H1 (cell line): ENCODE data around the gene SENP7. TPM values are rescaled to one million over a fixed set of nuclear protein-coding genes. Genes with fewer than 3 reads are reported as not detected.
A peak's percentile ranks its signal among the peaks of the same experiment; 100 is the strongest.

Source experiments
- CTCF ChIA-PET: fragments of 300-600 bp; sonication (Branson Sonifier 250); formaldehyde crosslinking; loops from one replicate; lab custom pipeline; 2021; ENCODE audit not compliant: partially characterized antibody; lab: Charles Lee
- POLR2A ChIA-PET: fragments of 300-600 bp; sonication (Branson Sonifier 250); formaldehyde crosslinking; loops from one replicate; lab custom pipeline; 2021; ENCODE audit warnings: inconsistent platforms; ENCODE audit not compliant: partially characterized antibody; lab: Charles Lee
- DNase-seq, 2 experiments: peaks; one replicate each; pipeline versions ENCODE4 v3.0.0 to v3.0.0-alpha.2; 2010 to 2022; ENCODE audit warnings: low spot score in 2 of 2, low read depth in 1 of 2, mixed read lengths in 1 of 2
- FAIRE-seq: peaks from 2 replicates; lab custom pipeline; 2011; peaks lifted over from hg19 to GRCh38; lab: Jason Lieb, UNC
- H2AFZ ChIP-seq: 2 replicates; pipeline ENCODE4 v1.8.1; 2012; ENCODE audit warnings: low read length, inconsistent platforms
- H2AK5ac ChIP-seq: 2 replicates; pipeline ENCODE4 v1.6.1; 2013; ENCODE audit warnings: low read depth, low read length
- H2BK120ac ChIP-seq: replicated peaks from 2 replicates; pipeline ENCODE3; 2013; ENCODE audit warnings: low read depth, low read length, inconsistent platforms
- H2BK12ac ChIP-seq: 2 replicates; pipeline ENCODE4 v1.6.1; 2013; ENCODE audit warnings: low read depth, low read length
- H2BK15ac ChIP-seq: 2 replicates; pipeline ENCODE4 v1.6.1; 2013; ENCODE audit warnings: low read length
- H2BK20ac ChIP-seq: 2 replicates; pipeline ENCODE4 v1.6.1; 2013; ENCODE audit warnings: low read length
- H2BK5ac ChIP-seq: 2 replicates; pipeline ENCODE4 v1.6.1; 2013; ENCODE audit warnings: low read depth, low read length
- H3K14ac ChIP-seq: 2 replicates; pipeline ENCODE4 v1.6.1; 2013; ENCODE audit warnings: inconsistent platforms; ENCODE audit not compliant: insufficient read length
- H3K18ac ChIP-seq: 2 replicates; pipeline ENCODE4 v1.6.1; 2013; ENCODE audit warnings: low read length; ENCODE audit errors: extremely low read depth
- H3K23ac ChIP-seq: 2 replicates; pipeline ENCODE4 v1.6.1; 2013; ENCODE audit warnings: inconsistent platforms; ENCODE audit not compliant: insufficient read length
- H3K23me2 ChIP-seq: 2 replicates; pipeline ENCODE4 v1.6.1; 2013; ENCODE audit warnings: low read depth, low read length
- H3K27ac ChIP-seq: 2 replicates; pipeline ENCODE4 v1.6.1; 2011; ENCODE audit warnings: low read depth, low read length, inconsistent platforms
- H3K27me3 ChIP-seq, 4 experiments: replicated peaks in 1 of 4; 1 replicate in 1 of 4; 2 replicates in 3 of 4; pipeline versions ENCODE4 v1.6.1 to v1.8.1; 2011 to 2013; ENCODE audit warnings: low read length in 3 of 4, mild to moderate bottlenecking in 3 of 4, inconsistent platforms in 2 of 4, mixed read lengths in 2 of 4, moderate library complexity in 1 of 4; ENCODE audit not compliant: control insufficient read depth in 3 of 4, insufficient read depth in 3 of 4; ENCODE audit errors: extremely low read depth in 1 of 4
- H3K36me3 ChIP-seq, 4 experiments: 2 replicates each; pipeline versions ENCODE4 v1.6.1 to v1.8.1; 2011 to 2013; ENCODE audit warnings: mild to moderate bottlenecking in 4 of 4, low read length in 3 of 4, moderate library complexity in 2 of 4, control low read depth in 1 of 4, inconsistent platforms in 1 of 4; ENCODE audit not compliant: insufficient read depth in 4 of 4, control insufficient read depth in 2 of 4
- H3K4ac ChIP-seq: replicated peaks from 2 replicates; pipeline ENCODE3; 2013; ENCODE audit warnings: low read length, low read depth, mixed read lengths, inconsistent platforms; ENCODE audit not compliant: insufficient read length
- H3K4me1 ChIP-seq, 4 experiments: replicated peaks in 1 of 4; 1 replicate in 1 of 4; 2 replicates in 3 of 4; pipeline versions ENCODE4 v1.6.1 to v1.8.1; 2011 to 2013; ENCODE audit warnings: low read length in 3 of 4, inconsistent platforms in 2 of 4, mixed read lengths in 1 of 4; ENCODE audit not compliant: insufficient read depth in 4 of 4, control insufficient read depth in 3 of 4
- H3K4me2 ChIP-seq, 2 experiments: 2 replicates each; pipeline versions ENCODE4 v1.6.1 to v1.8.1; 2011 to 2013; ENCODE audit warnings: low read depth in 2 of 2, low read length in 2 of 2, control low read depth in 1 of 2, inconsistent platforms in 1 of 2, mild to moderate bottlenecking in 1 of 2; ENCODE audit not compliant: insufficient read depth in 1 of 2
- H3K4me3 ChIP-seq, 4 experiments: fragments of 200-600, 300-600 bp in 1 of 4; sonication (generic), shearing (Covaris generic), sonication (Bioruptor Twin) in 1 of 4; 2 replicates each; pipeline versions ENCODE4 v1.5.1 to v1.8.1; 2011 to 2016; ENCODE audit warnings: low read length in 4 of 4, low read depth in 3 of 4, control low read depth in 2 of 4, inconsistent platforms in 2 of 4, mild to moderate bottlenecking in 2 of 4, mixed read lengths in 1 of 4, moderate library complexity in 1 of 4; ENCODE audit not compliant: insufficient read depth in 2 of 4; ENCODE audit errors: extremely low read depth in 1 of 4
- H3K56ac ChIP-seq: replicated peaks from 2 replicates; pipeline ENCODE3; 2013; ENCODE audit warnings: low read depth, mild to moderate bottlenecking, mixed read lengths, low read length, inconsistent platforms; ENCODE audit not compliant: insufficient read length
- H3K79me1 ChIP-seq: 2 replicates; pipeline ENCODE4 v1.6.1; 2013; ENCODE audit warnings: low read depth, low read length, control low read depth
- H3K79me2 ChIP-seq, 2 experiments: 2 replicates each; pipeline versions ENCODE4 v1.6.1 to v1.8.1; 2012 to 2013; ENCODE audit warnings: low read length in 2 of 2, mild to moderate bottlenecking in 2 of 2, inconsistent platforms in 1 of 2; ENCODE audit not compliant: insufficient read depth in 2 of 2, control insufficient read depth in 1 of 2
- H3K9ac ChIP-seq, 4 experiments: replicated peaks in 1 of 4; 1 replicate in 1 of 4; 2 replicates in 3 of 4; pipeline versions ENCODE4 v1.6.1 to v1.8.1; 2011 to 2013; ENCODE audit warnings: low read depth in 3 of 4, low read length in 3 of 4, control low read depth in 2 of 4, mild to moderate bottlenecking in 2 of 4, moderate library complexity in 2 of 4, inconsistent platforms in 1 of 4; ENCODE audit errors: extremely low read depth in 1 of 4
- H3K9me3 ChIP-seq, 2 experiments: 2 replicates each; pipeline versions ENCODE4 v1.6.1 to v1.8.1; 2012 to 2013; ENCODE audit warnings: mild to moderate bottlenecking in 2 of 2, moderate library complexity in 2 of 2, control low read depth in 1 of 2, inconsistent platforms in 1 of 2, low read depth in 1 of 2, low read length in 1 of 2, mixed read lengths in 1 of 2; ENCODE audit not compliant: insufficient read depth in 2 of 2
- H4K20me1 ChIP-seq, 2 experiments: replicated peaks in 1 of 2; 2 replicates each; pipeline versions ENCODE3 to v1.8.1; 2011 to 2013; ENCODE audit warnings: inconsistent platforms in 2 of 2, low read length in 2 of 2, mild to moderate bottlenecking in 1 of 2; ENCODE audit not compliant: insufficient read depth in 2 of 2, control insufficient read depth in 1 of 2
- H4K5ac ChIP-seq: 2 replicates; pipeline ENCODE4 v1.6.1; 2013; ENCODE audit warnings: low read length, low read depth, mixed read lengths, inconsistent platforms; ENCODE audit not compliant: insufficient read length
- H4K8ac ChIP-seq: 2 replicates; pipeline ENCODE4 v1.8.0; 2013; ENCODE audit warnings: mild to moderate bottlenecking, moderate library complexity, low read length, inconsistent platforms; ENCODE audit not compliant: insufficient read depth; ENCODE audit errors: extremely low read depth
- H4K91ac ChIP-seq: replicated peaks from 2 replicates; pipeline ENCODE3; 2013; ENCODE audit warnings: low read length, mixed read lengths, inconsistent platforms; ENCODE audit not compliant: insufficient read length
- CEBPB ChIP-seq: IDR thresholded peaks from 2 replicates; pipeline ENCODE4 v1.6.1; 2012; ENCODE audit warnings: low read depth, low read length
- HDAC2 ChIP-seq, 2 experiments: fragments of 300-600 bp in 1 of 2; sonication (generic) in 1 of 2; IDR thresholded peaks; 2 replicates each; pipeline ENCODE4 v1.6.1; 2011 to 2012; ENCODE audit warnings: low read depth in 2 of 2, low read length in 2 of 2, mild to moderate bottlenecking in 2 of 2, moderate library complexity in 2 of 2, borderline replicate concordance in 1 of 2, inconsistent platforms in 1 of 2
- KDM5A ChIP-seq: fragments of 200-600 bp; IDR thresholded peaks from 2 replicates; pipeline ENCODE4 v1.7.1; 2012; ENCODE audit warnings: mild to moderate bottlenecking, low read length, inconsistent platforms, mixed read lengths
- POLR2A ChIP-seq, 2 experiments: IDR thresholded peaks; 1 replicate in 1 of 2; 2 replicates in 1 of 2; pipeline ENCODE4 v1.6.1; 2011; ENCODE audit warnings: low read depth in 2 of 2, low read length in 2 of 2, mild to moderate bottlenecking in 2 of 2; ENCODE audit errors: control extremely low read depth in 1 of 2
- POLR2AphosphoS5 ChIP-seq: IDR thresholded peaks from 2 replicates; pipeline ENCODE4 v1.6.1; 2011; ENCODE audit warnings: low read depth, low read length
- RAD21 ChIP-seq, 2 experiments: IDR thresholded peaks in 1 of 2; conservative IDR thresholded peaks in 1 of 2; 2 replicates each; pipeline ENCODE4 v1.6.1; 2011; ENCODE audit warnings: low read depth in 2 of 2, low read length in 2 of 2, improper control_type of control experiment in 1 of 2, inconsistent platforms in 1 of 2, mild to moderate bottlenecking in 1 of 2, moderate library complexity in 1 of 2
- SIN3A ChIP-seq, 2 experiments: IDR thresholded peaks in 1 of 2; conservative IDR thresholded peaks in 1 of 2; 2 replicates each; pipeline ENCODE4 v1.6.1; 2011 to 2012; ENCODE audit warnings: low read length in 2 of 2, improper control_type of control experiment in 1 of 2, low read depth in 1 of 2, mild to moderate bottlenecking in 1 of 2
- WGBS, 2 experiments: shearing (Covaris generic) in 1 of 2; methylation state at CpG; one replicate each; pipeline versions ENCODE4 v1.1.6 to v1.1.7; 2013 to 2015; ENCODE audit warnings: low lambda C conversion rate in 2 of 2, mixed read lengths in 2 of 2, inconsistent platforms in 1 of 2, low coverage in 1 of 2, missing lambda C conversion rate in 1 of 2; ENCODE audit not compliant: insufficient replicate concordance in 2 of 2, insufficient coverage in 1 of 2, insufficient read length in 1 of 2; ENCODE audit errors: extremely low coverage in 1 of 2, missing lambda C conversion rate in 1 of 2; 5-methylcytosine and 5-hydroxymethylcytosine counted together
- polyA plus RNA-seq, 7 experiments: library from polyadenylated mRNA; depleted of rRNA in 3 of 7; stranded (reverse) in 5 of 7; unstranded in 2 of 7; fragments of >200 nt in 5 of 7; fragments of 200-250 nt in 2 of 7; gene quantifications; 1 replicate in 5 of 7; 2 replicates in 1 of 7; 4 replicates in 1 of 7; pipeline versions ENCODE4 v1.2.1 to v1.2.3, GENCODE V29; 2011 to 2013; ENCODE audit warnings: missing spikeins in 2 of 7, mixed read lengths in 2 of 7
- total RNA-seq: library from RNA; stranded (reverse); fragmentation: NEBNext Ultra II Directional; extraction: Animal tissue kit (Norgen Biotek cat#: 25700); gene quantifications from 2 replicates; pipeline ENCODE4 v1.2.1, GENCODE V29; 2021
- TF ChIP-seq, protein P1 (sequence below): IDR thresholded peaks from 2 replicates; pipeline ENCODE4 v1.6.1; 2012; ENCODE audit warnings: inconsistent platforms

SENP7 gene
- total and polyA plus RNA-seq, 2 of the 8 experiments (the other 6 are each of a cell fraction or from before 2014, with no cell fraction given): 2.8 to 7.8 TPM

DNA sequence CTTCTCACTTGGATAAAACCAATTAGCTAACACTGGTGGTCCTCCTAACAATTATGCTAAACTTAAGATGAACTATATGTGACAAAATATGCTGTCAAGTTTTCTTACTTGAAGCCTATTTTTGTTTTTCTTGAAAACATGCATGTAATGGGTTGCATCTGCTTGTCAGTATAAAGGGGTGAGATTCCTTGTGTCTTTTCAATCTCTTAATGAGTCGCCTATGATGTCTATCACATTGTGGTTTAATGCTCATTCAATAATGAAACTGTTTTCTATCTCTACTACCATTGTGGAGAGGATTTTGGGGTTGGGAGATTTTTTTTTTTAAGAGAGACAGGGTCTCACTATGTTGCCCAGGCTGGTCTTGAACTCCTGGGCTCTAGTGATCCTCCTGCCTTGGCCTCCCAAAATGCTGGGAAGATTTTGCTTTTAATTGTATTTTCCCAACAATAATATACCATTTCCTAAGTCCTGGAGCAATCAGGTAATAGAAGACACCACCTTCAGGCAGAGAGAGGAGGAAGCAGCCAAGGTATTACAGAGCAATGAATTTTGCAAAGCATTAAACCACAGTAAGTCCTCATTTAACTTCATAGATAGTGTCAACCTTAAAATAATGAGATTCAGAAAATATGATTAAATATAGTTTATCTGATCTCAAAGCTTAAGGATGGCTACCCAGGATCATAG lies 31.3 kb upstream of the SENP7 start:
- H2BK15ac ChIP-seq: no peak overlapping the region
- H2AK5ac ChIP-seq: no peak overlapping the region
- H4K8ac ChIP-seq: no peak overlapping the region
- H2BK20ac ChIP-seq: no peak overlapping the region
- no peak overlapping the region for H3K56ac ChIP-seq
- no peak overlapping the region for H3K23ac ChIP-seq
- H3K23me2 ChIP-seq: no peaks in the 10 kb centered on the region
- no peak overlapping the region for H4K5ac ChIP-seq
- H4K20me1 ChIP-seq: no peaks in the 10 kb centered on the region
- H3K4me2 ChIP-seq: no peak overlapping the region
- POLR2A ChIA-PET: no interaction called here
- no peaks in the 10 kb centered on the region for H3K36me3 ChIP-seq
- H3K4me1 ChIP-seq: peaks cover 0 to 7% (median 2%) of the 10 kb centered on the region in 4 experiments; a peak in 2 of 7 replicates
- H3K9ac ChIP-seq: no peak overlapping the region
- no peak overlapping the region for H2AFZ ChIP-seq
- 73% methylated on average over 1 of the region's 1 CpG; no CpG with 5 or more reads in 1 of the 2 experiments for WGBS, 2 experiments
- no peak overlapping the region for H2BK12ac ChIP-seq
- no peaks in the 10 kb centered on the region for H3K79me2 ChIP-seq
- no peaks in the 10 kb centered on the region for H3K79me1 ChIP-seq
- H2BK120ac ChIP-seq: no peak overlapping the region
- FAIRE-seq (no peak), DNase-seq (no peak)
- no peak overlapping the region for H3K27ac ChIP-seq
- no peak overlapping the region for H4K91ac ChIP-seq
- peaks cover 10 to 19% of the 10 kb centered on the region in 2 experiments; a peak in 3 of 4 replicates for H3K9me3 ChIP-seq
- H2BK5ac ChIP-seq: no peak overlapping the region
- H3K27me3 ChIP-seq: no peaks in the 10 kb centered on the region
- no peak overlapping the region for H3K14ac ChIP-seq
- no peak overlapping the region for H3K4me3 ChIP-seq
- no peak overlapping the region for H3K4ac ChIP-seq
- no peak overlapping the region for H3K18ac ChIP-seq
- CTCF ChIA-PET: interaction anchor here (0.6 to 1.7 kb wide), 6 partner anchors 9 to 389 kb away, joined by 3 to 5 read pairs (median 4); partner anchors contain the start of gene TRMT10C
- TF ChIP-seq, protein P1, sequence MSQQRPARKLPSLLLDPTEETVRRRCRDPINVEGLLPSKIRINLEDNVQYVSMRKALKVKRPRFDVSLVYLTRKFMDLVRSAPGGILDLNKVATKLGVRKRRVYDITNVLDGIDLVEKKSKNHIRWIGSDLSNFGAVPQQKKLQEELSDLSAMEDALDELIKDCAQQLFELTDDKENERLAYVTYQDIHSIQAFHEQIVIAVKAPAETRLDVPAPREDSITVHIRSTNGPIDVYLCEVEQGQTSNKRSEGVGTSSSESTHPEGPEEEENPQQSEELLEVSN: no peak
- TF ChIP-seq POLR2A (IDR thresholded peaks at IDR 0.05; ENCODE audit: control extremely low read depth in 1 of 2, low read depth in 2 of 2, low read length in 2 of 2) (no peak), SIN3A (conservative IDR thresholded peaks at IDR 0.05 in 1 of 2, IDR thresholded peaks at IDR 0.05 in 1 of 2; ENCODE audit: low read depth in 1 of 2, low read length in 2 of 2) (no peak), HDAC2 (IDR thresholded peaks at IDR 0.05; ENCODE audit: borderline replicate concordance in 1 of 2, low read depth in 2 of 2, low read length in 2 of 2) (no peak), KDM5A (no peak), POLR2AphosphoS5 (no peak), RAD21 (IDR thresholded peaks at IDR 0.05 in 1 of 2, conservative IDR thresholded peaks at IDR 0.05 in 1 of 2; ENCODE audit: low read depth in 2 of 2, low read length in 2 of 2) (peak; percentile 46 to 57), CEBPB (no peak)
